ENCODE data around the gene NFYC.

- no peak for TF ChIP-seq CTCF (conservative IDR thresholded peaks at IDR 0.05; ENCODE audit: low read length)
- TF ChIP-seq EZH2phosphoT487 (IDR thresholded peaks at IDR 0.05; ENCODE audit: borderline replicate concordance) = no peak
These were observed 66.5 kb downstream of the NFYC start for GRCh38 chr1:40758004-40758403.
